Measurements from ENCODE around the gene STAC.

- TF ChIP-seq CREB5 (CRISPR knock-in tag; IDR thresholded peaks at IDR 0.05; ENCODE audit: low read depth) (no peak), PATZ1 (CRISPR knock-in tag; IDR thresholded peaks at IDR 0.05; ENCODE audit: borderline replicate concordance) (no peak), ESRRG (CRISPR knock-in tag; IDR thresholded peaks at IDR 0.05) (no peak)
Observed at GRCh38 chr3:36538136-36538749, 157.9 kb downstream of the STAC start.

All from SK-N-SH treated with all-trans-retinoic acid at 6 μM for 48 hours (cell line).